HEK293T (cell line): ENCODE results near the gene REEP3.

Source experiments
- CTCF ChIA-PET: fragments of 350-600 bp; formaldehyde crosslinking; extraction: SDS; loops from one replicate; lab custom pipeline; 2021; ENCODE audit warnings: antibody characterized with exemption, inconsistent platforms; lab: Yijun Ruan, JAX
- POLR2A ChIA-PET: fragments of 350-600 bp; formaldehyde crosslinking; extraction: SDS; loops from one replicate; lab custom pipeline; 2020; ENCODE audit warnings: antibody characterized with exemption, inconsistent platforms; lab: Yijun Ruan, JAX
- DNase-seq: peaks from one replicate; pipeline ENCODE4 v3.0.0; 2012; ENCODE audit warnings: mixed read lengths; ENCODE audit errors: extremely low spot score
- ARNT ChIP-seq: fragments of 450-650 bp; IDR thresholded peaks from 2 replicates; pipeline ENCODE4 v1.6.1; 2017; ENCODE audit warnings: mild to moderate bottlenecking
- BHLHE40 ChIP-seq: fragments of 450-650 bp; IDR thresholded peaks from 2 replicates; pipeline ENCODE4 v1.6.1; 2016; ENCODE audit warnings: mild to moderate bottlenecking, moderate library complexity, borderline replicate concordance
- CTBP1 ChIP-seq: fragments of 450-650 bp; IDR thresholded peaks from 2 replicates; pipeline ENCODE4 v1.6.1; 2016; ENCODE audit warnings: borderline replicate concordance
- ELF4 ChIP-seq: fragments of 450-650 bp; IDR thresholded peaks from 2 replicates; pipeline ENCODE4 v1.6.1; 2017; ENCODE audit warnings: antibody characterized with exemption
- FOXA1 ChIP-seq: fragments of 450-650 bp; IDR thresholded peaks from 2 replicates; pipeline ENCODE4 v1.6.1; 2016; ENCODE audit warnings: mild to moderate bottlenecking
- FOXK2 ChIP-seq: fragments of 450-650 bp; IDR thresholded peaks from 2 replicates; pipeline ENCODE4 v1.6.1; 2016; ENCODE audit warnings: mild to moderate bottlenecking
- FOXM1 ChIP-seq: fragments of 450-650 bp; IDR thresholded peaks from 2 replicates; pipeline ENCODE4 v1.6.1; 2017; ENCODE audit warnings: mild to moderate bottlenecking, borderline replicate concordance
- HDGF ChIP-seq: fragments of 450-650 bp; IDR thresholded peaks from 2 replicates; pipeline ENCODE4 v1.6.1; 2017; ENCODE audit warnings: antibody characterized with exemption, borderline replicate concordance
- L3MBTL2 ChIP-seq: fragments of 450-650 bp; conservative IDR thresholded peaks from 2 replicates; pipeline ENCODE4 v1.6.1; 2016; ENCODE audit warnings: mild to moderate bottlenecking
- LEF1 ChIP-seq: fragments of 450-650 bp; IDR thresholded peaks from 2 replicates; pipeline ENCODE4 v1.6.1; 2017; ENCODE audit warnings: mild to moderate bottlenecking, borderline replicate concordance
- NFRKB ChIP-seq: fragments of 450-650 bp; IDR thresholded peaks from 2 replicates; pipeline ENCODE4 v1.6.1; 2016; ENCODE audit warnings: mild to moderate bottlenecking, moderate library complexity
- SP1 ChIP-seq: fragments of 450-650 bp; IDR thresholded peaks from 2 replicates; pipeline ENCODE4 v1.6.1; 2017
- SUZ12 ChIP-seq: fragments of 450-650 bp; IDR thresholded peaks from 2 replicates; pipeline ENCODE4 v1.6.1; 2016; ENCODE audit warnings: mild to moderate bottlenecking
- TARDBP ChIP-seq: fragments of 450-650 bp; IDR thresholded peaks from 2 replicates; pipeline ENCODE4 v1.6.1; 2016
- ZNF384 ChIP-seq: fragments of 450-650 bp; IDR thresholded peaks from 2 replicates; pipeline ENCODE4 v1.6.1; 2016

REEP3 gene

GRCh38 chr10:63629363-63630084 lies 108.3 kb downstream of the REEP3 start:
- TF ChIP-seq FOXA1 (no peak), ARNT (no peak), CTBP1 (peak; percentile 70; the same call in 1 of the 2 replicates), L3MBTL2 (peak; percentile 47), LEF1 (no peak; the same call in 1 of the 2 replicates)
- CTCF ChIA-PET: interaction anchor here (0.6 to 4.2 kb wide), 13 partner anchors 29 to 463 kb away, joined by 3 to 17 read pairs (median 4); no protein-coding TSS in a partner anchor
- POLR2A ChIA-PET: interaction anchor here (0.9 to 4.1 kb wide), 17 partner anchors 12 to 462 kb away, joined by 3 to 32 read pairs (median 7); partner anchors contain the start of genes JMJD1C and REEP3

GRCh38 chr10:63630085-63630930 lies 109.1 kb downstream of the REEP3 start:
- DNase-seq: peak; percentile 71
- CTCF ChIA-PET: interaction anchor here (0.6 to 4.2 kb wide), 5 partner anchors 90 to 362 kb away, joined by 3 to 17 read pairs (median 5); no protein-coding TSS in a partner anchor
- POLR2A ChIA-PET: interaction anchor here (0.9 to 4.1 kb wide), 30 partner anchors 11 to 474 kb away, joined by 3 to 32 read pairs (median 5); partner anchors contain the start of genes JMJD1C and REEP3
- 0 out of 2 replicates have a peak, but pooled peaks have one; percentile 38 for TF ChIP-seq L3MBTL2
- TF ChIP-seq CTBP1: no peak

More at GRCh38 chr10:63629363-63630084, 108.3 kb downstream of the REEP3 start:
- DNase-seq: peak; percentile 81

GRCh38 chr10:63630931-63631680 lies 109.9 kb downstream of the REEP3 start:
- DNase-seq: no peak
- ChIA-PET CTCF (interaction anchor here (0.6 to 4.2 kb wide), 3 partner anchors 89 to 140 kb away, joined by 3 to 17 read pairs (median 3); no protein-coding TSS in a partner anchor), POLR2A (interaction anchor here (0.9 to 4.1 kb wide), 27 partner anchors 13 to 474 kb away, joined by 3 to 32 read pairs (median 5); partner anchors contain the start of genes JMJD1C and REEP3)
- TF ChIP-seq L3MBTL2: peak; percentile 9; the same call in 1 of the 2 replicates
- no peak for TF ChIP-seq ZNF384

- ChIA-PET CTCF (no interaction called here), POLR2A (interaction anchor here (1.2 to 4.1 kb wide), 11 partner anchors 13 to 475 kb away, joined by 3 to 32 read pairs (median 9); partner anchors contain the start of genes JMJD1C and REEP3)
- TF ChIP-seq ZNF384: no peak
- TF ChIP-seq HDGF: no peak
- no peak for TF ChIP-seq FOXA1
- TF ChIP-seq TARDBP: no peak
- TF ChIP-seq CTBP1: no peak
- no peak for TF ChIP-seq LEF1
- TF ChIP-seq L3MBTL2: no peak
- no peak for TF ChIP-seq NFRKB
- TF ChIP-seq SUZ12: no peak
- TF ChIP-seq FOXK2: no peak
- no peak for TF ChIP-seq FOXM1
- no peak for DNase-seq
Measured at GRCh38 chr10:63631991-63632390, 110.8 kb downstream of the REEP3 start.

- DNase-seq: peak; percentile 44
- CTCF ChIA-PET: interaction anchor here (0.6 to 1.1 kb wide), 5 partner anchors 82 to 468 kb away, joined by 3 to 5 read pairs (median 4); no protein-coding TSS in a partner anchor
- POLR2A ChIA-PET: no interaction called here
- TF ChIP-seq ARNT: no peak
Measured at GRCh38 chr10:63633677-63634487, 112.7 kb downstream of the REEP3 start.

- ChIA-PET CTCF (interaction anchor here (1.1 kb wide), 1 partner anchor 84 kb away, joined by 5 read pairs; no protein-coding TSS in a partner anchor), POLR2A (no interaction called here)
- no peak for TF ChIP-seq L3MBTL2
- DNase-seq: no peak
Measured at GRCh38 chr10:63634488-63635065, 113.4 kb downstream of the REEP3 start.

- DNase-seq: no peak
- ChIA-PET CTCF (interaction anchor here (1.1 kb wide), 1 partner anchor 470 kb away, joined by 4 read pairs; no protein-coding TSS in a partner anchor), POLR2A (interaction anchor here (0.6 to 0.9 kb wide), 2 partner anchors 470 to 671 kb away, joined by 3 read pairs; no protein-coding TSS in a partner anchor)
- TF ChIP-seq BHLHE40 (no peak), NFRKB (no peak), FOXA1 (no peak), SUZ12 (no peak), FOXM1 (no peak), ARNT (no peak), TARDBP (no peak), LEF1 (no peak), SP1 (no peak), ELF4 (no peak), FOXK2 (no peak), ZNF384 (no peak)
Measured at GRCh38 chr10:63636812-63637211, 115.6 kb downstream of the REEP3 start.
